ENCODE data around the gene TAAR8.
"Not testable (repeated sequence)": the region's sequence is repeated elsewhere in the genome, so short reads cannot be mapped to it uniquely, and the experiment has no call there.

TAAR8 gene

DNA sequence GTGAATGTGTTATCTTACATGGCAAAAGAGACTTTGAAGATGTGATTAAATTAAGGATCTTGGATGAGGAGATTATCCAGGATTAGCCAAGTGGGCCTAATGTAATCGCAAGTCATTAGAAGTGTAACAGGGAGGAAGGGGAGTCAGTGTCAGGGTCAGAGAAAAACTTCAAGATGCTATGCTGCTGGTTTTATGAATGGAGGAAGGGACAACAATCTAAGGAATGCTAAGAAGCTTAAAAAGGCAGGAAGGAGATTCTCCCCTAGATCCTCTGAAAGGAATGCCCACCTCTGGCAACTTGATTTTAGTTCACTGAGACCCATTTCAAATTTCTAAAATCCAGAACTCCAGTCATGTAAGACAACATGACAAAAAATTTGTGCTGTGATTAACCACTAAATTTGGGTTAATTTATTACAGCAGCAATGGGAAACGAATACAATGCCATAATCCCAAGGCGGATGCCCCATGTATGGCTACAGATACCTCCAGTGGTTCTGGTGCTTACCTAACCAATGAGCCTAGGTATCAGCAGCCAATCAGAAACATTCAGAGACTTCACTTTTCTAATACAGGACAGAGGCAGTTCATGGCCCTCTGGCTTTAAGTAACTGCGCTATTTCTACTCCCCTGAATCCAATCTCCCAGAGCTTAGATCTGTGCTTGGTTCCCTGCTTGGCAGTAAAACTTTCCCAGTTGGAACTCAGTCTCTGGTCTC is 3.6 kb upstream of the TAAR8 start:
- no peak for DNase-seq (ENCODE audit: low spot score)

GRCh38 chr6:132551214-132551613 is 1.3 kb upstream of the TAAR8 start:
- no peak for DNase-seq (ENCODE audit: low spot score)

DNA sequence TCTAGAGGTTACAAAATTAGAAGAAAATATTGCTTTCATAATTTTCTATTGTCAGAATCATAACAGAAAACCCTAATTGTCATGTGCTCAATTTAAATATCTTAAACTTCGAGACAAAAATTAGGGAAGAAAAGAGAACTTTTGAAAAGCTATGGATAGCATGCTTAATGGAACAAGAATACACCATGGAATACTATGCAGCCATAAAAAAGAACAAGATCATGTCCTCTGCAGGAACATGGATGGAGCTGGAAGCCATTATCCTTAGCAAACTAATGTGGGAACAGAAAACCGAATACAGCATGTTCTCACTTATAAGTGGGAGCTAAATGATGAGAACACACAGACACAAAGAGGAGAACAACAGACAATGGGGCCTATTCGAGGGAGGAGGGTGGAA is 7.6 kb downstream of the TAAR8 start:
- DNase-seq (ENCODE audit: low spot score), result not testable (repeated sequence)

DNA sequence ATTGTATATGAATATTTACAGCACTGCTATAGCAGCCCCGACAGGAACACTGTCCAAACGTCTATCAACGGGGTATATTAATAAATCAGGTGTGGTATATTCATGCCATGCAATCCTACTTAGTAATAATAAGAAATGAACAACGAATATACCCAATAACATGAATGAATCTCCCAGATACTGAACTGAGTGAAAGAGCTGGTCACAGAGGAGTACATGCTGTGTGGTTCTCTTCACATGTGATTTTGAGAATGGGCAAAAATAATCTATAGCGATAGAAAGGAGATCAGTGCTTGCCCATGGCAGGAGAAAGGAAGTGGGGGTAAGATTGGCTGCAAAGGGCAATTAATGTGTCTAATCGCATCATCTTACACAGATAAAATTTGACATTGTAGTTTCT is 13.9 kb downstream of the TAAR8 start:
- no peak for DNase-seq (ENCODE audit: low spot score)

DNA sequence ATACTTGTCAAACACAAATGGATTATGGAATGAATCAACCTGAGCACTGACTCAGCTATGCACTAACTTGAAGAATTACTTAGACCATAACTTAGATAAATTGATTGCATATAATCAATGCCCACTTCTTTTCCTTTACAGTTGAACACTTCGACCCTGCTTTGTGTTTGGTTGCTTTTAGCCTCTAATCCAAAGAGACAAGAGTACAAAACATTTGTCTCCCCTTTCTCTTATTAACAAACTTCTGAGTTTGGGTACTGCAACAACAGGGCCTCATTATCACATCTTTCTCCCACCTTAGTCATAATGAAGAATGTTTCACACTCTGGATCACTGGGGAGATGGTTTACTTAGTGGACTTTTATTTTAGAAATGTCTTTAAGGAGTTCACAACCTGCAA is 15.1 kb downstream of the TAAR8 start:
- DNase-seq (ENCODE audit: low spot score), result no peak

GRCh38 chr6:132568611-132569010 is 16.1 kb downstream of the TAAR8 start:
- DNase-seq (ENCODE audit: low spot score), result no peak

GRCh38 chr6:132569170-132569569 is 16.7 kb downstream of the TAAR8 start:
- no peak for DNase-seq (ENCODE audit: low spot score)

- DNase-seq (ENCODE audit: low spot score), result no peak
Observed at GRCh38 chr6:132570221-132570777, 17.8 kb downstream of the TAAR8 start, which contains the start of gene TAAR6. Gene TAAR6, plus strand, starts transcription at chr6:132570322. Its CDS starts 0 bp downstream, at chr6:132570322.

GRCh38 chr6:132571774-132572173 is 19.3 kb downstream of the TAAR8 start:
- DNase-seq (ENCODE audit: low spot score), result no peak

- no peak for DNase-seq (ENCODE audit: low spot score)
Observed at GRCh38 chr6:132584698-132585097, 32.2 kb downstream of the TAAR8 start.

DNA sequence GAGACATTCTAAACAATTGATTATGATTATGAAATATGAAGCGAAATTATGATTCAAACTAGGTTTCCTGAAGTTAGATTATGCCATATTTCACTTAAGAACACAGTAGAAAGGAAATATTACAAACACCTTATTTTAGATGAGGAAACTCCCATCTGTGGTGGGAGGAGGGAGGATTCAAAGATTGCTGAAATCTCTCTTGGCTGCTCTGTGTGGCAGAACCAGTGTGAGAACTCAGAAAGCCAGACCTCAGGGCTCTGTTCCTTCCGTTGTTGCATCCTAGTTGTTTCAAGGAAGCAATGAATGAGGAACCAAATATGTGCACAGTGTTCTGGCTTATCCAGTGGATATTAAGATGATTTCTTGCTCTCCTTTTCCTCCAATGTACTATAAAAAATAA is 35.0 kb downstream of the TAAR8 start:
- no peak for DNase-seq (ENCODE audit: low spot score)

DNA sequence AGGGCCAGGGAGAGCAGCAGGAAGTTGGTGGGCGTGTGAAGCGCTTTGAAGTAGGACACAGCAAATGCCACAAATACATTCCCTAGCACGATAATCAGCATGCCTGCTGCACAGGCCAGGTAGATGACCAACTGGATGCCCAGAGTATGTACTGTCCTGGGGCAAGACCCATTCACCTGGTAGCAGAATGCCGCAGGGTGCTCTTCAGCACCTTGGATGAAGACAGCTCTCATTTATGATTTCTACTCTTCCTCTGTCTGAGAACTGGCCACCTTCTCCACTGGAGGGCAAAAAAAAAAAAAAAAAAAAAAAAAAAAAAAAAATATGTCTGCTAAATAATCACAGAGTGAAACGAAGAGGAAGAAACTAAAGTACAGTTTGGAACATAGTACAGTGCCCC is 37.0 kb downstream of the TAAR8 start, which contains the start of gene TAAR5:
TAAR5 (minus strand) TSS at position 288 of the 400 bp plus-strand sequence; CDS start at position 233, 55 bp downstream.
- no peak for DNase-seq (ENCODE audit: low spot score)

- no peak for DNase-seq (ENCODE audit: low spot score)
Observed at GRCh38 chr6:132590362-132590761, 37.9 kb downstream of the TAAR8 start.

GRCh38 chr6:132592855-132593254 is 40.4 kb downstream of the TAAR8 start:
- DNase-seq (ENCODE audit: low spot score), result no peak

DNA sequence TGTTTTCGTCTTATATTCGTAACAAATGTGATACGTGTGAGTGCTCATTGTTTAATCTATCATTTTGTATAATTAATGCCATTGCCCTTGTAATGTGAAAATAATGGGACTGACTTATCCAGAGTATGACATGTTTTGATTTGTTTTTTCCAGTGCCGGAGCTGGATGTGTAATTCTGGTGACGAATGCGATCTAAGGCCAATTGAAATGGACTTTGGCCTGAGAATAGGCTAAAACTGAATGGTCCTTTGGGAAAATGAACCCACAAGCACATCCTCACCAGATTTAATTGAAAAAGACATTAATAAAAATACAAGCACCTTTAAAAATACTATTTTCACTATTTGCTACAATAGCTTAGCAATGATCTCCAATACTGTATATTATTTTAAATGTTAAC is 43.7 kb downstream of the TAAR8 start:
- no peak for DNase-seq (ENCODE audit: low spot score)

DNA sequence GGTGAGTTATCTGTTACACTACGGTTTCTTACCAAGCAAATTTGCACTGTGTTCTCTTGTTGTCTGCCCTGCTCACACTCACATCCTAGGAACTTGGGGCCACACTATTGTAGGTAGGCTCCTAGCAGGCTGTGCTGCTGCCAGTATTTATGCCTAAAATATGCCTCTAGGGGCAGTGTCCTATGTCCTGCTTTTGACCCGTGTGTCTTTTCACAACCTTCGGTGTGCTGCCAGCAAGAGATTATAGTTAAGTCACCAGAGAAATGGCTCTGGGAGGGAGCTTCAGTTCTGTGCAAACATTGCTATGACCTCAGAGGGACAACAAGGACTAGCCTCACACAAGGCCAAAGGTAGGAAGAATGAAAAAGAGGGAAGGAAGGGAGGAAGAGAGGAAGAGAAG is 46.0 kb downstream of the TAAR8 start:
- peak; percentile 4 for DNase-seq (ENCODE audit: low spot score)

- not testable (repeated sequence) for DNase-seq (ENCODE audit: low spot score)
Observed at GRCh38 chr6:132600900-132601299, 48.4 kb downstream of the TAAR8 start.
